Measurements from ENCODE around the gene MASP1.

DNA sequence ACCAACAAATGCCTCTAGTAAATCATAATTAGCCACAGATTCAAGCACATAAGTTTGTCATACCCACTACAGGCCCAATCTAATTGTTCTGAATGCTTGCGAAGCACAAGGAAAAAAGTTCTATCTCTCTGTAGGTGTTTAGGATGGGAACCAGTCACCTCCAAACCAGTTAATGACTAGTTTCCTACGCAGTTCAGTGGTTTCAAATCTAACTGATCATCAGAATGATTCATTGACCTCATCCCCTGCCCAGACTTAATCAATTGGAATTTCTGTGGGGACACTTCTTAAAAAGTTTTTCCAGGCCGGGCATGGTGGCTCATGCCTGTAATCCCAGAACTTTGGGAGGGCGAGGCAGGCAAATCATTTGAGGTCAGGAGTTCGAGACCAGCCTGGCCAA is 24.3 kb upstream of the MASP1 start:
- TF ChIP-seq CTCF (IDR thresholded peaks at IDR 0.05): no peak
- no peak for TF ChIP-seq ZFX (IDR thresholded peaks at IDR 0.05; ENCODE audit: borderline replicate concordance)
